HEK293 (cell line): ENCODE measurements around the gene OXNAD1.

Experiments used
- CTCF ChIA-PET: fragments of 350-600 bp; formaldehyde crosslinking; extraction: SDS; loops from one replicate; lab custom pipeline; 2021; ENCODE audit warnings: antibody characterized with exemption; lab: Yijun Ruan, JAX
- POLR2A ChIA-PET: fragments of 300-600 bp; formaldehyde crosslinking; extraction: SDS; loops from one replicate; lab custom pipeline; 2020; ENCODE audit warnings: antibody characterized with exemption, inconsistent platforms; lab: Yijun Ruan, JAX
- H3K27ac ChIP-seq: fragments of 200-500 bp; sonication (Bioruptor generic); 2 replicates; pipeline ENCODE4 v1.5.1; 2014; ENCODE audit warnings: low read depth, low read length, control low read depth, inconsistent platforms; ENCODE audit errors: extremely low read depth
- H3K36me3 ChIP-seq, 2 experiments: fragments of 200-500 bp in 1 of 2; sonication (Bioruptor generic) in 1 of 2; 1 replicate in 1 of 2; 2 replicates in 1 of 2; pipeline ENCODE4 v1.5.1; 2014 to 2017; ENCODE audit warnings: inconsistent platforms in 2 of 2, low read length in 2 of 2; ENCODE audit not compliant: control insufficient read depth in 2 of 2, insufficient read depth in 1 of 2
- H3K4me1 ChIP-seq: fragments of 200-500 bp; sonication (Bioruptor generic); 2 replicates; pipeline ENCODE4 v1.5.1; 2014; ENCODE audit warnings: mild to moderate bottlenecking, low read length, inconsistent platforms; ENCODE audit not compliant: control insufficient read depth, insufficient read depth
- H3K4me3 ChIP-seq: 2 replicates; pipeline ENCODE4 v1.5.1; 2011; ENCODE audit warnings: low read depth, mild to moderate bottlenecking, control low read depth, low read length, moderate library complexity
- H3K9me3 ChIP-seq: fragments of 200-500 bp; sonication (Bioruptor generic); 2 replicates; pipeline ENCODE4 v1.5.1; 2014; ENCODE audit warnings: low read depth, low read length, inconsistent platforms; ENCODE audit not compliant: control insufficient read depth, insufficient read depth
- FEZF1 ChIP-seq: fragments of 450-650 bp; formaldehyde crosslinking; IDR thresholded peaks from 2 replicates; pipeline ENCODE4 v1.5.1; 2016; ENCODE audit warnings: missing biosample characterization, missing genetic modification characterization
- MYNN ChIP-seq: fragments of 450-650 bp; formaldehyde crosslinking; IDR thresholded peaks from 2 replicates; pipeline ENCODE4 v1.5.1; 2016; ENCODE audit warnings: missing biosample characterization, missing genetic modification characterization, borderline replicate concordance
- OSR2 ChIP-seq: fragments of 450-650 bp; formaldehyde crosslinking; IDR thresholded peaks from 2 replicates; pipeline ENCODE4 v1.5.1; 2016; ENCODE audit warnings: missing biosample characterization, missing genetic modification characterization
- SCRT1 ChIP-seq: fragments of 450-650 bp; formaldehyde crosslinking; IDR thresholded peaks from 2 replicates; pipeline ENCODE4 v1.5.1; 2016; ENCODE audit warnings: missing biosample characterization, missing genetic modification characterization, borderline replicate concordance
- SCRT2 ChIP-seq: fragments of 450-650 bp; formaldehyde crosslinking; IDR thresholded peaks from 2 replicates; pipeline ENCODE4 v1.5.1; 2016; ENCODE audit warnings: missing biosample characterization, missing genetic modification characterization
- WT1 ChIP-seq: fragments of 450-650 bp; formaldehyde crosslinking; IDR thresholded peaks from 2 replicates; pipeline ENCODE4 v1.5.1; 2016; ENCODE audit warnings: missing biosample characterization, missing genetic modification characterization
- ZBTB17 ChIP-seq: fragments of 450-650 bp; formaldehyde crosslinking; IDR thresholded peaks from 2 replicates; pipeline ENCODE4 v1.5.1; 2016; ENCODE audit warnings: missing biosample characterization, missing genetic modification characterization
- ZFP37 ChIP-seq: fragments of 450-650 bp; formaldehyde crosslinking; IDR thresholded peaks from 2 replicates; pipeline ENCODE4 v1.5.1; 2016; ENCODE audit warnings: missing biosample characterization, missing genetic modification characterization
- ZNF114 ChIP-seq: fragments of 450-650 bp; formaldehyde crosslinking; IDR thresholded peaks from 2 replicates; pipeline ENCODE4 v1.5.0; 2017; ENCODE audit warnings: missing biosample characterization, missing genetic modification characterization
- ZNF239 ChIP-seq: fragments of 450-650 bp; formaldehyde crosslinking; IDR thresholded peaks from 2 replicates; pipeline ENCODE4 v1.5.1; 2016; ENCODE audit warnings: missing biosample characterization, missing genetic modification characterization
- ZNF24 ChIP-seq: fragments of 450-650 bp; formaldehyde crosslinking; IDR thresholded peaks from 2 replicates; pipeline ENCODE4 v1.5.1; 2016; ENCODE audit warnings: missing biosample characterization, missing genetic modification characterization
- ZNF274 ChIP-seq, 2 experiments: fragments of 200-500 bp in 1 of 2; fragments of 450-650 bp in 1 of 2; sonication (Bioruptor generic) in 1 of 2; formaldehyde crosslinking in 1 of 2; IDR thresholded peaks; 2 replicates each; pipeline versions ENCODE4 v1.5.1 to v1.6.1; 2014 to 2016; ENCODE audit warnings: borderline replicate concordance in 1 of 2, inconsistent platforms in 1 of 2, low read length in 1 of 2, missing biosample characterization in 1 of 2, missing genetic modification characterization in 1 of 2
- ZNF302 ChIP-seq: fragments of 450-650 bp; formaldehyde crosslinking; IDR thresholded peaks from 2 replicates; pipeline ENCODE4 v1.5.1; 2016; ENCODE audit warnings: missing biosample characterization, missing genetic modification characterization, low read depth
- ZNF473 ChIP-seq: fragments of 450-650 bp; formaldehyde crosslinking; IDR thresholded peaks from 2 replicates; pipeline ENCODE4 v1.5.1; 2017; ENCODE audit warnings: missing biosample characterization, missing genetic modification characterization
- ZNF624 ChIP-seq: fragments of 450-650 bp; formaldehyde crosslinking; IDR thresholded peaks from 2 replicates; pipeline ENCODE4 v1.5.1; 2017; ENCODE audit warnings: missing biosample characterization, missing genetic modification characterization
- ZNF629 ChIP-seq: fragments of 450-650 bp; formaldehyde crosslinking; IDR thresholded peaks from 2 replicates; pipeline ENCODE4 v1.5.1; 2017; ENCODE audit warnings: missing biosample characterization, missing genetic modification characterization
- ZNF707 ChIP-seq: fragments of 450-650 bp; formaldehyde crosslinking; IDR thresholded peaks from 2 replicates; pipeline ENCODE4 v1.5.1; 2016; ENCODE audit warnings: missing biosample characterization, missing genetic modification characterization
- TF ChIP-seq, protein P1 (sequence below): fragments of 450-650 bp; formaldehyde crosslinking; IDR thresholded peaks from 2 replicates; pipeline ENCODE4 v1.5.1; 2016; ENCODE audit warnings: missing biosample characterization, missing genetic modification characterization

The OXNAD1 gene

GRCh38 chr3:16216373-16216935 lies 48.6 kb upstream of the OXNAD1 start:
- Histone ChIP-seq H3K4me3 (no peak overlapping the region), H3K36me3 (no peaks in the 10 kb centered on the region), H3K4me1 (no peaks in the 10 kb centered on the region), H3K9me3 (no peaks in the 10 kb centered on the region), H3K27ac (no peak overlapping the region)
- TF ChIP-seq ZNF274 (IDR thresholded peaks at IDR 0.05; ENCODE audit: low read length) (no peak), ZNF274 (tag by site-specific recombination; IDR thresholded peaks at IDR 0.05; ENCODE audit: borderline replicate concordance) (no peak), ZBTB17 (tag by site-specific recombination) (no peak), ZNF473 (no peak), ZNF114 (tag by site-specific recombination) (no peak), FEZF1 (tag by site-specific recombination) (no peak)
- POLR2A ChIA-PET = no interaction called here
- CTCF ChIA-PET = no interaction called here

GRCh38 chr3:16219777-16220176 lies 45.2 kb upstream of the OXNAD1 start:
- no peaks in the 10 kb centered on the region for H3K4me1 ChIP-seq

GRCh38 chr3:16221990-16222389 lies 43.0 kb upstream of the OXNAD1 start:
- TF ChIP-seq WT1 (tag by site-specific recombination) = no peak
- TF ChIP-seq, protein P1, sequence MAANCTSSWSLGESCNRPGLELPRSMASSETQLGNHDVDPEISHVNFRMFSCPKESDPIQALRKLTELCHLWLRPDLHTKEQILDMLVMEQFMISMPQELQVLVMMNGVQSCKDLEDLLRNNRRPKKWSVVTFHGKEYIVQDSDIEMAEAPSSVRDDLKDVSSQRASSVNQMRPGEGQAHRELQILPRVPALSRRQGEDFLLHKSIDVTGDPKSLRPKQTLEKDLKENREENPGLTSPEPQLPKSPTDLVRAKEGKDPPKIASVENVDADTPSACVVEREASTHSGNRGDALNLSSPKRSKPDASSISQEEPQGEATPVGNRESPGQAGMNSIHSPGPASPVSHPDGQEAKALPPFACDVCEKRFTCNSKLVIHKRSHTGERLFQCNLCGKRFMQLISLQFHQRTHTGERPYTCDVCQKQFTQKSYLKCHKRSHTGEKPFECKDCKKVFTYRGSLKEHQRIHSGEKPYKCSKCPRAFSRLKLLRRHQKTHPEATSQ (tag by site-specific recombination) = no peak
- Histone ChIP-seq H3K27ac (no peak overlapping the region), H3K36me3 (no peaks in the 10 kb centered on the region), H3K9me3 (no peaks in the 10 kb centered on the region), H3K4me3 (no peak overlapping the region), H3K4me1 (no peaks in the 10 kb centered on the region)
- POLR2A ChIA-PET = no interaction called here
- CTCF ChIA-PET = no interaction called here

More at GRCh38 chr3:16219777-16220176, 45.2 kb upstream of the OXNAD1 start:
- H3K36me3 ChIP-seq = no peaks in the 10 kb centered on the region
- POLR2A ChIA-PET = no interaction called here
- H3K27ac ChIP-seq = no peak overlapping the region
- CTCF ChIA-PET = no interaction called here
- TF ChIP-seq ZFP37 (tag by site-specific recombination) (no peak), SCRT1 (tag by site-specific recombination) (peak; percentile 71; the same call in 1 of the 2 replicates), SCRT2 (tag by site-specific recombination) (peak; percentile 83)
- H3K4me3 ChIP-seq = no peak overlapping the region
- H3K9me3 ChIP-seq = no peaks in the 10 kb centered on the region

GRCh38 chr3:16222547-16222946 lies 42.5 kb upstream of the OXNAD1 start:
- CTCF ChIA-PET = no interaction called here
- no peaks in the 10 kb centered on the region for H3K9me3 ChIP-seq
- no peak overlapping the region for H3K27ac ChIP-seq
- H3K36me3 ChIP-seq = no peaks in the 10 kb centered on the region
- H3K4me3 ChIP-seq = no peak overlapping the region
- H3K4me1 ChIP-seq = no peaks in the 10 kb centered on the region
- POLR2A ChIA-PET = no interaction called here
- TF ChIP-seq ZNF302 (tag by site-specific recombination) = no peak

DNA sequence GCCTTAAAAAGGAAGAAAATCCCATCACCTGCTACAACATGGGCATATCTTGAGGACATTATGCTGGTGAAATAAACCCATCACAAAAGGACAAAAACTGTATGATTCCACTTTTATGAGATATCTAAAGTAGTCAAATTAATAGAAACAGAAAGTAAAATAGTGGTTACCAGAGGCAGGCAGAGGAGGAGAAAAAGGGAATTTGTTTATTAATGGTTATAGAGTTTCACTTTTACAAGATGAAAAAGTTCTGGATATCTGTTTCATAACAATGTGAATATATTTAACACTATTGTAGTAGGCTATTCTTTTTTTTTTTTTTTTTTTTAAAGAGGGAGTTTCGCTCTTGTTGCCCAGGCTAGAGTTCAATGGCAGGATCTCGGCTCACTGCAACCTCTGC lies 40.7 kb upstream of the OXNAD1 start:
- no peaks in the 10 kb centered on the region for H3K9me3 ChIP-seq
- POLR2A ChIA-PET = no interaction called here
- no peak for TF ChIP-seq ZNF24 (tag by site-specific recombination)
- no peak for TF ChIP-seq ZNF707 (tag by site-specific recombination)
- no peak for TF ChIP-seq ZNF239
- no peak for TF ChIP-seq OSR2 (tag by site-specific recombination)
- no peak for TF ChIP-seq MYNN (tag by site-specific recombination)
- TF ChIP-seq ZNF624 (tag by site-specific recombination) = no peak
- no peak for TF ChIP-seq ZNF629 (tag by site-specific recombination)
- TF ChIP-seq, all 188 proteins: peak for 0

More for the DNA sequence above, 40.7 kb upstream of the OXNAD1 start:
- Histone ChIP-seq H3K27ac (no peak overlapping the region), H3K4me1 (no peaks in the 10 kb centered on the region), H3K36me3 (no peaks in the 10 kb centered on the region), H3K4me3 (no peak overlapping the region)
- CTCF ChIA-PET = no interaction called here
